Glutamatergic neuron (in vitro differentiated cells): ENCODE results near the gene OLFM2. TPM values are rescaled to one million over a fixed set of nuclear protein-coding genes. Genes with fewer than 3 reads are reported as not detected.
"Not testable (repeated sequence)": the region's sequence is repeated elsewhere in the genome, so short reads cannot be mapped to it uniquely, and the experiment has no call there.

ENCODE experiments used
- DNase-seq: peaks from one replicate; pipeline ENCODE4 v3.0.0; 2022
- H3K27ac Mint-ChIP-seq: one replicate; pipeline ENCODE4 v1.8.0; 2020; ENCODE audit warnings: mild to moderate bottlenecking, mixed read lengths, inconsistent platforms; ENCODE audit not compliant: unreplicated experiment
- H3K27me3 Mint-ChIP-seq: one replicate; pipeline ENCODE4 v1.8.0; 2020; ENCODE audit warnings: mild to moderate bottlenecking, moderate library complexity, mixed read lengths, inconsistent platforms; ENCODE audit not compliant: unreplicated experiment
- H3K36me3 Mint-ChIP-seq: one replicate; pipeline ENCODE4 v1.8.0; 2020; ENCODE audit warnings: mild to moderate bottlenecking, mixed read lengths, inconsistent platforms; ENCODE audit not compliant: unreplicated experiment
- H3K4me1 Mint-ChIP-seq: one replicate; pipeline ENCODE4 v1.8.0; 2020; ENCODE audit warnings: mild to moderate bottlenecking, low read depth, mixed read lengths, inconsistent platforms; ENCODE audit not compliant: unreplicated experiment
- H3K4me3 Mint-ChIP-seq: one replicate; pipeline ENCODE4 v1.8.0; 2020; ENCODE audit warnings: mild to moderate bottlenecking, mixed read lengths, inconsistent platforms; ENCODE audit not compliant: unreplicated experiment
- H3K9me3 Mint-ChIP-seq: one replicate; pipeline ENCODE4 v1.8.0; 2020; ENCODE audit warnings: mild to moderate bottlenecking, moderate library complexity, mixed read lengths, inconsistent platforms; ENCODE audit not compliant: unreplicated experiment
- CTCF ChIP-seq: fragments of 200-600 bp; sonication (generic); IDR thresholded peaks from one replicate; pipeline ENCODE4 v1.5.0; 2021; ENCODE audit not compliant: partially characterized antibody, unreplicated experiment
- total RNA-seq: library from RNA; stranded (reverse); fragmentation: NEBNext Ultra II Directional; extraction: Animal tissue kit (Norgen Biotek cat#: 25700); gene quantifications from one replicate; pipeline ENCODE4 v1.2.1, GENCODE V29; 2021; ENCODE audit not compliant: unreplicated experiment

Gene OLFM2
- total RNA-seq, 1 donor from 2014 or later: 19.5 TPM

DNA sequence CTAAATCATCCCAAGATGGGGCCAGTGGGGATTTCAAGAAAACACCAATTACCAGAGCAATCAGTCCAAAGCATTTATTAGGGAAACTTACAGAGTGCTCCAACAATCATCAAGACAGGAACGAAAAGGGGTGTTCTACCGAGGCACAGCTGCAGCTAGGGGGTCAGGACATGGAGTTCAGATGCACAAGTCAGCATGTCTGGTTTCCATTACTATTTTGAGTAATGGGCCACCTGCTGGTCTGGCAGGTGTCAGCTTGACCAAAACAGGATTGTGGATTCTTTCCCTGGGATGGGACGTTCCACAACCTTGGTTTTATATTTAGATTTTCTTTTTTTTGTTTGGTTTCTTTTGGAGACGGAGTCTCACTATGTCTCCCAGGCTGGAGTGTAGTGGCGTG lies 112.5 kb downstream of the OLFM2 start:
- TF ChIP-seq CTCF: no peak
- H3K36me3 Mint-ChIP-seq: no peaks in the 10 kb centered on the region

DNA sequence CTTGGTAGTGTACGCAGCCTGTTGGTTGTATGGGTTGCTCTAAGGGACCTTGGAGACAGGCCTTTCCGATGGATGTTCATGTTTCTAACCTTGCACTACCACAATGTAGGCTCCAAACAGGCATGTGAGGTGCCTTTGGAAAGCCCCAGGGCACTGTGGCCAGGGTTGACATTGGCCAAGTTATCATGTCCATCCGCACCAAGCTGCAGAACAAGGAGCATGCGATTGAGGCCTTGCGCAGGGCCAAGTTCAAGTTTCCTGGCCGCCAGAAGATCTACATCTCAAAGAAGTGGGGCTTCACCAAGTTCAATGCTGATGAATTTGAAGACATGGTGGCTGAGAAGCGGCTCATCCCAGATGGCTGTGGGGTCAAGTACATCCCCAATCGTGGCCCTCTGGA lies 116.3 kb downstream of the OLFM2 start:
- not testable (repeated sequence) for H3K27me3 Mint-ChIP-seq, DNase-seq, H3K36me3 Mint-ChIP-seq, H3K4me1 Mint-ChIP-seq
- Mint-ChIP-seq H3K27ac (peak overlapping the region; percentile 76), H3K9me3 (peaks cover 13% of the 10 kb centered on the region), H3K4me3 (peak overlapping the region; percentile 91)

More for the DNA sequence above, 112.5 kb downstream of the OLFM2 start:
- H3K4me1 Mint-ChIP-seq: peaks cover 12% of the 10 kb centered on the region
- H3K4me3 Mint-ChIP-seq: peak overlapping the region; percentile 18
- no peak for DNase-seq
- peaks cover 20% of the 10 kb centered on the region for H3K9me3 Mint-ChIP-seq
- H3K27ac Mint-ChIP-seq: no peak overlapping the region
- peaks cover 15% of the 10 kb centered on the region for H3K27me3 Mint-ChIP-seq

DNA sequence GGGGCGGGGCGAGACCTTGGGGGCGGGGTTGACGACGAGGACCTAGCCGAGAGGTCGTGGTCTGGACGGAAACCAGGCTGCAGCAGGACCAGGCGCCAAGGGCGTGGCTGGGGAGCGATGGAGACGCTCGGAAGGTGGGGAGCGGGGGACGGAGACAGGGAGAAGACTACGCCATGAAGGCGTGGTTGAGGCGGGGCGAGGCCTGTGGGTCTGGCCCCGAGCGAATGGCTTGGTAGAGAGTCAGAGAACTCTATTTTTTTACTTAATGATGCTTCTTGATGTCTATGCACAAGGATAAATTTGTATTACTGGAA lies 116.8 kb downstream of the OLFM2 start:
- peak overlapping the region; percentile 76 for H3K27ac Mint-ChIP-seq
- H3K4me3 Mint-ChIP-seq: peak overlapping the region; percentile 91
- DNase-seq: no peak
- peaks cover 3% of the 10 kb centered on the region for H3K4me1 Mint-ChIP-seq
- peaks cover 8% of the 10 kb centered on the region for H3K27me3 Mint-ChIP-seq
- peaks cover 6% of the 10 kb centered on the region for H3K36me3 Mint-ChIP-seq
- no peak for TF ChIP-seq CTCF
- peaks cover 13% of the 10 kb centered on the region for H3K9me3 Mint-ChIP-seq

DNA sequence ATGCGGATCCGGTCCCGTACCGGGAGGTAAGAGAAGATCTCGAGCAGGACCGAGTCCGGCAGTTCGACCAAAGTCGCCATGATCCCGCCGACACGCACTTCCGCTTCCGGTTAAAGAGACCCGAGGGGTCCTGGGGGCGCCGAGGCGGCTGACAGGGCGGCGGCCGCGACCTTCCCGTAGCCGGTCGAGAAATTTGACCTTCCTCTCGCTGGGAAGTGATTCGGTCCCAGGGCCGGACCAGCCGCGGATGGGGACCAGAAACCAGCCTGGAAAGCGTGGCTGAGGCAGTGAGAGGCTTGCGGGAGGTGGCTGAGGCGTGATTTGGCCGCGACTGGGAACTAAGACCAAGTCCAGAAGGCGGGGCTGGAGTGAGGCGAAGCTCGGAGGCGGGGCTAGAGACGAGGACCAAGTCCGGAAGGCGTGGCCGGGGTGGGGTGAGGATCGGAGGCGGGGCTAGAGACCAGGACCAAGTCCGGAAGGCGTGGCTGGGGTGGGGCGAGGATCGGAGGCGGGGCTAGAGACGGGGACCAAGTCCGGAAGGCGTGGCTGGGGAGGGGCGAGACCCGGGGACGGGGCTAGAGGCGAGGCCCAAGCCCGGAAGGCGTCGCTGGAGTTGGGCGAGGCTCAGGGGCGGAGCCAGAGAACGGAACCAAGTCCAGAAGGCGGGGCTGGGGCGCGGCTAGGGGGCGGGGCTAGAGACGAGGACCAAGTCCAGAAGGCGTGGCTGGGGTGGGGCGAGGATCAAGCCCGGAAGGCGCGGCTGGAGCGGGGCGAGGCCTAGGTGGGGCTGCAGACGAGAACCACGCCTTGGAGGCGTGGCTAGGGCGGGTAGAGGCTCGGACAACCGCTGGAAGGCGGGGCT lies 117.3 kb downstream of the OLFM2 start, which contains the start of gene FBXL12:
FBXL12 (minus strand) TSS at position 346 of the 862 bp plus-strand sequence; CDS start at position 80, 266 bp downstream.
- TF ChIP-seq CTCF: no peak
- Mint-ChIP-seq H3K27ac (peak within 1 kb of the TSS; percentile 90), H3K4me1 (peaks cover 3% of the 10 kb centered on the region), H3K4me3 (peak within 1 kb of the TSS; percentile 91), H3K9me3 (peaks cover 13% of the 10 kb centered on the region), H3K27me3 (peaks cover 8% of the 10 kb centered on the region), H3K36me3 (peaks cover 8% of the 10 kb centered on the region)
- peak; percentile 100 for DNase-seq

DNA sequence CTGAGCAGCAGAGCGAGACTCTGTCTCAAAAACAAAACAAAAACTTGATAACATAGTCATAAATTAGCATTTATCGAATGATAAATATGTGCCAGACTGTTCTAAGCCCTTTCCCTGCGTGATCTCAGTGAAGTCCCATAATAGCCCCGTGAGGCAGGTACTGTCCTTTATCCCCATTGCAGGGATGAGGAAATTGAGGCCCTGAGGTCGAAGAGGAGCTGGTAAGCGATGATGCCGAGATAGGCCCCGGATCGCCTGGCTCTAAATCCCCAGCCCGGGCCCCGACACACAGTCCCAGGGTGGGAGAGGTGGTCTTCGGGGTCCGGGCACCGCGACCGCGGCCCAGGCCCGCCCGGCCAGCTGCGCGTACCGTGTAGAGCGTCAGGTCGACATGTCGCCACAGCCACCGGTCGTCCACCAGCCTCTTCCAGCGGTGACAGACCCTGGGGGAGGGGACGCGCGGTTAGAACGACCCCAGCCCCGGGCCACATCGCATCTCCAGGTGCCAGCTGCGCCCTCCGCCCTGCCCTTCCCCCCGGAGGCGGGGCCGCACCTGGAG lies 118.1 kb downstream of the OLFM2 start:
- Mint-ChIP-seq H3K4me1 (peaks cover 3% of the 10 kb centered on the region), H3K27me3 (peaks cover 8% of the 10 kb centered on the region), H3K27ac (peak overlapping the region; percentile 90), H3K9me3 (peaks cover 13% of the 10 kb centered on the region), H3K36me3 (peaks cover 10% of the 10 kb centered on the region), H3K4me3 (peak overlapping the region; percentile 91)
- TF ChIP-seq CTCF: no peak
- no peak for DNase-seq
